GM18517 (cell line): ENCODE data around the gene TRAF3IP1.
"Not testable (repeated sequence)": the region's sequence is repeated elsewhere in the genome, so short reads cannot be mapped to it uniquely, and the experiment has no call there.

ENCODE experiments used
- ATAC-seq: cut with Tn5 transposase; IDR thresholded peaks from one replicate; pipeline ENCODE4 v1.9.1; 2021; ENCODE audit warnings: mild to moderate bottlenecking, moderate library complexity; ENCODE audit not compliant: unreplicated experiment

TRAF3IP1 gene

GRCh38 chr2:238306672-238306998 lies 13.7 kb upstream of the TRAF3IP1 start:
- ATAC-seq: no peak

- no peak for ATAC-seq
Measured at GRCh38 chr2:238308177-238308576, 12.1 kb upstream of the TRAF3IP1 start.

GRCh38 chr2:238310721-238311120 lies 9.6 kb upstream of the TRAF3IP1 start:
- not testable (repeated sequence) for ATAC-seq

- ATAC-seq: no peak
Measured at GRCh38 chr2:238313289-238313990, 6.9 kb upstream of the TRAF3IP1 start.

GRCh38 chr2:238313991-238314350 lies 6.3 kb upstream of the TRAF3IP1 start:
- no peak for ATAC-seq

GRCh38 chr2:238314576-238314975 lies 5.7 kb upstream of the TRAF3IP1 start:
- ATAC-seq: no peak

GRCh38 chr2:238315031-238315595 lies 5.2 kb upstream of the TRAF3IP1 start:
- ATAC-seq: no peak

- ATAC-seq: no peak
Measured at GRCh38 chr2:238320648-238321281, 447 bp downstream of the TRAF3IP1 start.

GRCh38 chr2:238321467-238321866 lies 1.1 kb downstream of the TRAF3IP1 start:
- no peak for ATAC-seq

GRCh38 chr2:238322001-238322411 lies 1.7 kb downstream of the TRAF3IP1 start:
- no peak for ATAC-seq

GRCh38 chr2:238324248-238324647 lies 3.9 kb downstream of the TRAF3IP1 start:
- not testable (repeated sequence) for ATAC-seq

- ATAC-seq: no peak
Measured at GRCh38 chr2:238325694-238326093, 5.4 kb downstream of the TRAF3IP1 start.

GRCh38 chr2:238326801-238327365 lies 6.6 kb downstream of the TRAF3IP1 start:
- no peak for ATAC-seq

GRCh38 chr2:238327751-238328150 lies 7.4 kb downstream of the TRAF3IP1 start:
- no peak for ATAC-seq

GRCh38 chr2:238330391-238330790 lies 10.1 kb downstream of the TRAF3IP1 start:
- no peak for ATAC-seq

- ATAC-seq: no peak
Measured at GRCh38 chr2:238331916-238332315, 11.6 kb downstream of the TRAF3IP1 start.

- ATAC-seq: no peak
Measured at GRCh38 chr2:238334885-238335284, 14.6 kb downstream of the TRAF3IP1 start.

- ATAC-seq: not testable (repeated sequence)
Measured at GRCh38 chr2:238335591-238335990, 15.3 kb downstream of the TRAF3IP1 start.

GRCh38 chr2:238336151-238336550 lies 15.8 kb downstream of the TRAF3IP1 start:
- ATAC-seq: no peak

- ATAC-seq: no peak
Measured at GRCh38 chr2:238336793-238337444, 16.6 kb downstream of the TRAF3IP1 start.

GRCh38 chr2:238337846-238338245 lies 17.5 kb downstream of the TRAF3IP1 start:
- no peak for ATAC-seq
